Adipocyte (in vitro differentiated cells): ENCODE measurements around the gene INHA.

ENCODE experiments used
- DNase-seq: peaks from one replicate; pipeline ENCODE4 v3.0.0-alpha.2; 2015; ENCODE audit warnings: low read depth
- H3K27me3 ChIP-seq: replicated peaks from 2 replicates; pipeline ENCODE4 v1.7.0; 2013; ENCODE audit warnings: mild to moderate bottlenecking, low read length, moderate library complexity; ENCODE audit not compliant: control insufficient read depth, insufficient read depth
- H3K36me3 ChIP-seq: 2 replicates; pipeline ENCODE4 v1.7.0; 2013; ENCODE audit warnings: low read length, mild to moderate bottlenecking, moderate library complexity; ENCODE audit not compliant: control insufficient read depth, insufficient read depth, severe bottlenecking
- H3K4me1 ChIP-seq: 2 replicates; pipeline ENCODE4 v1.7.0; 2013; ENCODE audit warnings: mild to moderate bottlenecking, low read length, moderate library complexity; ENCODE audit not compliant: control insufficient read depth, insufficient read depth
- H3K4me3 ChIP-seq: 2 replicates; pipeline ENCODE4 v1.7.0; 2013; ENCODE audit warnings: mild to moderate bottlenecking, low read length, moderate library complexity
- H3K9ac ChIP-seq: 2 replicates; pipeline ENCODE4 v1.7.0; 2013; ENCODE audit warnings: mild to moderate bottlenecking, low read length, moderate library complexity
- H3K9me3 ChIP-seq: 2 replicates; pipeline ENCODE4 v1.7.0; 2013; ENCODE audit warnings: mild to moderate bottlenecking, low read length, moderate library complexity; ENCODE audit not compliant: control insufficient read depth

The INHA gene

GRCh38 chr2:219591091-219591490 is 19.0 kb downstream of the INHA start:
- Histone ChIP-seq H3K9me3 (no peaks in the 10 kb centered on the region), H3K9ac (no peak overlapping the region), H3K4me1 (peaks cover 14% of the 10 kb centered on the region), H3K36me3 (no peaks in the 10 kb centered on the region), H3K27me3 (no peaks in the 10 kb centered on the region), H3K4me3 (no peak overlapping the region)
- no peak for DNase-seq

- DNase-seq: peak; percentile 62
- H3K9me3 ChIP-seq: no peaks in the 10 kb centered on the region
- H3K4me1 ChIP-seq: peaks cover 26% of the 10 kb centered on the region
- H3K9ac ChIP-seq: no peak overlapping the region
- no peak overlapping the region for H3K4me3 ChIP-seq
- no peaks in the 10 kb centered on the region for H3K36me3 ChIP-seq
- H3K27me3 ChIP-seq: no peaks in the 10 kb centered on the region
Observed at GRCh38 chr2:219592736-219593135, 20.6 kb downstream of the INHA start.

GRCh38 chr2:219593154-219593553 is 21.0 kb downstream of the INHA start:
- Histone ChIP-seq H3K4me3 (no peak overlapping the region), H3K9me3 (no peaks in the 10 kb centered on the region), H3K4me1 (peaks cover 26% of the 10 kb centered on the region), H3K36me3 (no peaks in the 10 kb centered on the region), H3K27me3 (no peaks in the 10 kb centered on the region), H3K9ac (no peak overlapping the region)
- no peak for DNase-seq

- peak; percentile 42 for DNase-seq
- no peaks in the 10 kb centered on the region for H3K36me3 ChIP-seq
- H3K9me3 ChIP-seq: no peaks in the 10 kb centered on the region
- peak overlapping the region; percentile 75 for H3K9ac ChIP-seq
- H3K27me3 ChIP-seq: no peaks in the 10 kb centered on the region
- peak overlapping the region; percentile 11 for H3K4me3 ChIP-seq
- H3K4me1 ChIP-seq: peaks cover 36% of the 10 kb centered on the region
Observed at GRCh38 chr2:219595256-219595655, 23.1 kb downstream of the INHA start.

- peak overlapping the region; percentile 98 for H3K9ac ChIP-seq
- H3K36me3 ChIP-seq: peaks cover 10% of the 10 kb centered on the region
- peaks cover 38% of the 10 kb centered on the region for H3K4me1 ChIP-seq
- DNase-seq: no peak
- H3K27me3 ChIP-seq: no peaks in the 10 kb centered on the region
- no peaks in the 10 kb centered on the region for H3K9me3 ChIP-seq
- H3K4me3 ChIP-seq: peak overlapping the region; percentile 86
Observed at GRCh38 chr2:219596954-219597551, 24.9 kb downstream of the INHA start.

GRCh38 chr2:219597552-219598307 is 25.6 kb downstream of the INHA start, which contains the start of gene STK11IP:
Gene STK11IP (plus strand): TSS chr2:219597857. CDS start chr2:219598120, 263 bp downstream.
- Histone ChIP-seq H3K9me3 (no peaks in the 10 kb centered on the region), H3K36me3 (peaks cover 17% of the 10 kb centered on the region), H3K4me3 (peak within 1 kb of the TSS; percentile 86), H3K27me3 (no peaks in the 10 kb centered on the region), H3K9ac (peak within 1 kb of the TSS; percentile 98), H3K4me1 (peaks cover 38% of the 10 kb centered on the region)
- peak; percentile 99 for DNase-seq

GRCh38 chr2:219598308-219599078 is 26.4 kb downstream of the INHA start:
- Histone ChIP-seq H3K4me1 (peaks cover 38% of the 10 kb centered on the region), H3K36me3 (peaks cover 18% of the 10 kb centered on the region), H3K9ac (peak overlapping the region; percentile 98), H3K9me3 (no peaks in the 10 kb centered on the region), H3K27me3 (no peaks in the 10 kb centered on the region), H3K4me3 (peak overlapping the region; percentile 86)
- DNase-seq: peak; percentile 24

GRCh38 chr2:219603771-219604170 is 31.7 kb downstream of the INHA start:
- H3K36me3 ChIP-seq: peaks cover 57% of the 10 kb centered on the region
- no peak for DNase-seq

GRCh38 chr2:219605607-219605954 is 33.5 kb downstream of the INHA start:
- Histone ChIP-seq H3K4me3 (no peak overlapping the region), H3K36me3 (peaks cover 61% of the 10 kb centered on the region), H3K27me3 (no peaks in the 10 kb centered on the region), H3K4me1 (peaks cover 17% of the 10 kb centered on the region), H3K9ac (no peak overlapping the region), H3K9me3 (no peaks in the 10 kb centered on the region)
- DNase-seq: no peak

More at GRCh38 chr2:219603771-219604170, 31.7 kb downstream of the INHA start:
- no peaks in the 10 kb centered on the region for H3K9me3 ChIP-seq
- peaks cover 20% of the 10 kb centered on the region for H3K4me1 ChIP-seq
- H3K27me3 ChIP-seq: no peaks in the 10 kb centered on the region
- no peak overlapping the region for H3K4me3 ChIP-seq
- H3K9ac ChIP-seq: no peak overlapping the region

- Histone ChIP-seq H3K4me1 (peaks cover 17% of the 10 kb centered on the region), H3K4me3 (no peak overlapping the region), H3K9me3 (no peaks in the 10 kb centered on the region), H3K27me3 (no peaks in the 10 kb centered on the region), H3K36me3 (peaks cover 53% of the 10 kb centered on the region), H3K9ac (no peak overlapping the region)
- no peak for DNase-seq
Observed at GRCh38 chr2:219607931-219608330, 35.8 kb downstream of the INHA start.

GRCh38 chr2:219608399-219608964 is 36.4 kb downstream of the INHA start:
- H3K36me3 ChIP-seq: peaks cover 53% of the 10 kb centered on the region
- no peaks in the 10 kb centered on the region for H3K9me3 ChIP-seq
- no peak overlapping the region for H3K9ac ChIP-seq
- peaks cover 17% of the 10 kb centered on the region for H3K4me1 ChIP-seq
- no peak for DNase-seq
- H3K4me3 ChIP-seq: no peak overlapping the region
- H3K27me3 ChIP-seq: no peaks in the 10 kb centered on the region
